Trophoblast cell (in vitro differentiated cells and primary cell): Measurements from ENCODE around the gene SCYGR4.
"Not testable (repeated sequence)": the region's sequence is repeated elsewhere in the genome, so short reads cannot be mapped to it uniquely, and the experiment has no call there.

Experiments
- DNase-seq, 2 donors: peaks; one replicate each; pipeline ENCODE4 v3.0.0-alpha.2; 2016
- H2AFZ ChIP-seq: 2 replicates; pipeline ENCODE4 v1.6.1; 2013; ENCODE audit warnings: low read length, moderate library complexity, mild to moderate bottlenecking; ENCODE audit not compliant: insufficient read depth, poor library complexity
- H2AK5ac ChIP-seq: 2 replicates; pipeline ENCODE4 v1.6.1; 2013; ENCODE audit warnings: mild to moderate bottlenecking, low read length
- H2BK120ac ChIP-seq: 2 replicates; pipeline ENCODE4 v1.6.1; 2013; ENCODE audit warnings: low read length, mild to moderate bottlenecking, moderate library complexity; ENCODE audit not compliant: insufficient read depth, poor library complexity
- H2BK12ac ChIP-seq: 2 replicates; pipeline ENCODE4 v1.6.1; 2013; ENCODE audit warnings: mild to moderate bottlenecking, low read length, moderate library complexity
- H2BK5ac ChIP-seq: 2 replicates; pipeline ENCODE4 v1.6.1; 2013; ENCODE audit warnings: low read length, low read depth, moderate library complexity, mild to moderate bottlenecking; ENCODE audit not compliant: poor library complexity
- H3K14ac ChIP-seq: 2 replicates; pipeline ENCODE4 v1.6.1; 2013; ENCODE audit warnings: mild to moderate bottlenecking, low read length
- H3K18ac ChIP-seq: 2 replicates; pipeline ENCODE4 v1.6.1; 2013; ENCODE audit warnings: mild to moderate bottlenecking, low read length
- H3K23ac ChIP-seq: 2 replicates; pipeline ENCODE4 v1.6.1; 2013; ENCODE audit warnings: low read length
- H3K27ac ChIP-seq: 2 replicates; pipeline ENCODE4 v1.5.1; 2013; ENCODE audit warnings: low read depth, mild to moderate bottlenecking, inconsistent platforms, low read length, moderate library complexity
- H3K27me3 ChIP-seq: 2 replicates; pipeline ENCODE4 v1.6.1; 2013; ENCODE audit warnings: inconsistent platforms, mild to moderate bottlenecking, low read length, moderate library complexity; ENCODE audit not compliant: insufficient read depth
- H3K36me3 ChIP-seq, 2 experiments: 1 replicate in 1 of 2; 2 replicates in 1 of 2; pipeline ENCODE4 v1.6.1; 2013; ENCODE audit warnings: low read length in 2 of 2, mild to moderate bottlenecking in 2 of 2, moderate library complexity in 1 of 2; ENCODE audit not compliant: insufficient read depth in 2 of 2, control insufficient read depth in 1 of 2
- H3K4ac ChIP-seq: 2 replicates; pipeline ENCODE4 v1.6.1; 2013; ENCODE audit warnings: low read depth, mild to moderate bottlenecking, low read length, moderate library complexity
- H3K4me1 ChIP-seq, 2 experiments: 1 replicate in 1 of 2; 2 replicates in 1 of 2; pipeline ENCODE4 v1.6.1; 2013; ENCODE audit warnings: low read length in 2 of 2, mild to moderate bottlenecking in 2 of 2, moderate library complexity in 1 of 2; ENCODE audit not compliant: insufficient read depth in 2 of 2, control insufficient read depth in 1 of 2
- H3K4me2 ChIP-seq: 2 replicates; pipeline ENCODE4 v1.6.1; 2013; ENCODE audit warnings: inconsistent platforms, mild to moderate bottlenecking, low read length, moderate library complexity
- H3K4me3 ChIP-seq: 2 replicates; pipeline ENCODE4 v1.5.1; 2013; ENCODE audit warnings: mild to moderate bottlenecking, low read depth, low read length, inconsistent platforms
- H3K79me1 ChIP-seq: one replicate; pipeline ENCODE4 v1.6.1; 2013; ENCODE audit warnings: low read length
- H3K79me2 ChIP-seq: 2 replicates; pipeline ENCODE4 v1.6.1; 2013; ENCODE audit warnings: low read length, mild to moderate bottlenecking; ENCODE audit not compliant: control insufficient read depth, insufficient read depth, poor library complexity
- H3K9ac ChIP-seq: 2 replicates; pipeline ENCODE4 v1.6.1; 2013; ENCODE audit warnings: mild to moderate bottlenecking, low read length
- H3K9me3 ChIP-seq: 2 replicates; pipeline ENCODE4 v1.6.1; 2013; ENCODE audit warnings: low read depth, mild to moderate bottlenecking, control low read depth, inconsistent platforms, low read length; ENCODE audit not compliant: insufficient read depth
- H4K12ac ChIP-seq: 2 replicates; pipeline ENCODE4 v1.6.1; 2013; ENCODE audit warnings: low read depth, mild to moderate bottlenecking, low read length, moderate library complexity
- H4K8ac ChIP-seq: 2 replicates; pipeline ENCODE4 v1.6.1; 2013; ENCODE audit warnings: low read depth, mild to moderate bottlenecking, low read length, moderate library complexity
- H4K91ac ChIP-seq: one replicate; pipeline ENCODE4 v1.6.1; 2013; ENCODE audit warnings: low read depth, mild to moderate bottlenecking, low read length, moderate library complexity
- WGBS: extraction: QIAGEN DNeasy Blood & Tissue Kit; methylation state at CpG from one replicate; pipeline ENCODE4 v1.1.7; 2013; ENCODE audit warnings: missing lambda C conversion rate; ENCODE audit not compliant: insufficient read length, insufficient coverage; ENCODE audit errors: extremely low coverage; 5-methylcytosine and 5-hydroxymethylcytosine counted together

Gene SCYGR4

DNA sequence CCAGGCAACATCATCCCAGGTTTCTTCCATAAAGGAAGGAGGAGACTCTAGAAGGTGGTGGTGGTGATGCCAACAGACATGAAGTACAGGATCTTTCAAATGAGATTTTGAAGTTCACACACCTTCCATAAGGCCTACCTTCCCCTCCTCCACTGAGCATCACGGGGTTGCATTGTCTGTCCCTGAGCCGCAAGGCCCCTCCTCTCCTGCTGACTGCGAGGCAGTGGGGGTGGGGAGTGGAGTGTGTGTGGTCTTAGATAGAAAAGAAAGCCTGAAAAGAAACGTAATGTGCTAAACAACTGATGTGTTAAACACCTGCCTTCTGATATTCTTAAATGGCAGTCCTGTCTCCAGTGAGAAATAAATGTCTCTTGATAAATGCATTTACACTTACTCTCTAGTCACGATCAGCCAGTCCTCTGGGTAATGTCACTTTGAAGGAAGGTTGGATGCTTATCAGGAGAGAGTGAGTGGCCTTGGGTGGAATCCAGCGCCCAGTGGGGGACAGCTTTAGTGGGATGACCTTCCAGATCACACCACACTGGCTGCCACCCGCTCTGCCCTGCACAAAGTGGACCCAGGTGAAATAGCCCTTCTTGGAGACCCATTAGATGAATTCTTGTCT, 43.8 kb downstream of the SCYGR4 start:
- Histone ChIP-seq H2BK5ac (no peak overlapping the region), H2BK120ac (no peak overlapping the region), H3K27me3 (no peaks in the 10 kb centered on the region), H3K9ac (no peak overlapping the region), H3K79me1 (no peaks in the 10 kb centered on the region), H2BK12ac (no peak overlapping the region), H4K12ac (no peak overlapping the region), H4K8ac (peak overlapping the region; percentile 22), H3K4me3 (no peak overlapping the region), H3K4me2 (no peak overlapping the region), H3K79me2 (no peaks in the 10 kb centered on the region), H3K14ac (no peak overlapping the region), H4K91ac (no peak overlapping the region), H2AFZ (no peak overlapping the region), H2AK5ac (no peak overlapping the region), H3K27ac (no peak overlapping the region), H3K4ac (no peak overlapping the region), H3K9me3 (no peaks in the 10 kb centered on the region), H3K36me3 (no peaks in the 10 kb centered on the region), H3K23ac (no peak overlapping the region), H3K18ac (no peak overlapping the region), H3K4me1 (peaks cover 6% of the 10 kb centered on the region in 2 experiments)
- DNase-seq = no peak
- WGBS = no CpG with 5 or more reads among the region's 7 CpGs

DNA sequence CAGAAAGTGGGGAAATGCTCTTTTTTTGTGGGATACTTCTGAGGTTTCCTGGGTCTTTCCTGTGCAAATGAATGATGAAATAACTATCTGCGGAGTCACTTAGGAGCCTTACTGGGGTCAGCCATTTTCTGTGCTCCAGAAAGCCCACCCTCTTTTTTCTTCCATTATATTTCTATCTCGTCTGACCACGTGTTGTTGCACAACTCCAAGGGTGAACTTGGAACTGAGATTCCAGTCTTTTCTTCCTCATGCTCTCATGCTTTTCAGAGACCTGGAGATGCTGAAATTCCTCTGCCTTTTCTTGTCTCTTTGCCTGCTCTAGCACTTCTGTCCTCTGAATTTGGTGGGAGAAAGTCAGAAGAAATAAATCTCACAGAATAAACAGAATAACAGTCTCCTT, 44.5 kb downstream of the SCYGR4 start:
- H3K18ac ChIP-seq = no peak overlapping the region
- no peak overlapping the region for H2AK5ac ChIP-seq
- H2BK12ac ChIP-seq = no peak overlapping the region
- no peak overlapping the region for H3K4me2 ChIP-seq
- H3K14ac ChIP-seq = no peak overlapping the region
- no peaks in the 10 kb centered on the region for H3K79me1 ChIP-seq
- H4K12ac ChIP-seq = no peak overlapping the region
- H3K4me1 ChIP-seq = peaks cover 6% of the 10 kb centered on the region in 2 experiments
- H3K9me3 ChIP-seq = no peaks in the 10 kb centered on the region
- no peak overlapping the region for H3K27ac ChIP-seq
- H4K91ac ChIP-seq = no peak overlapping the region
- H3K4ac ChIP-seq = no peak overlapping the region
- no peak overlapping the region for H2AFZ ChIP-seq
- no CpG with 5 or more reads among the region's 3 CpGs for WGBS
- H3K4me3 ChIP-seq = no peak overlapping the region
- H3K27me3 ChIP-seq = no peaks in the 10 kb centered on the region
- no peaks in the 10 kb centered on the region for H3K79me2 ChIP-seq
- H2BK120ac ChIP-seq = no peak overlapping the region
- no peak overlapping the region for H2BK5ac ChIP-seq
- no peak overlapping the region for H3K23ac ChIP-seq
- no peak overlapping the region for H3K9ac ChIP-seq
- DNase-seq = no peak
- no peak overlapping the region for H4K8ac ChIP-seq
- H3K36me3 ChIP-seq = no peaks in the 10 kb centered on the region

DNA sequence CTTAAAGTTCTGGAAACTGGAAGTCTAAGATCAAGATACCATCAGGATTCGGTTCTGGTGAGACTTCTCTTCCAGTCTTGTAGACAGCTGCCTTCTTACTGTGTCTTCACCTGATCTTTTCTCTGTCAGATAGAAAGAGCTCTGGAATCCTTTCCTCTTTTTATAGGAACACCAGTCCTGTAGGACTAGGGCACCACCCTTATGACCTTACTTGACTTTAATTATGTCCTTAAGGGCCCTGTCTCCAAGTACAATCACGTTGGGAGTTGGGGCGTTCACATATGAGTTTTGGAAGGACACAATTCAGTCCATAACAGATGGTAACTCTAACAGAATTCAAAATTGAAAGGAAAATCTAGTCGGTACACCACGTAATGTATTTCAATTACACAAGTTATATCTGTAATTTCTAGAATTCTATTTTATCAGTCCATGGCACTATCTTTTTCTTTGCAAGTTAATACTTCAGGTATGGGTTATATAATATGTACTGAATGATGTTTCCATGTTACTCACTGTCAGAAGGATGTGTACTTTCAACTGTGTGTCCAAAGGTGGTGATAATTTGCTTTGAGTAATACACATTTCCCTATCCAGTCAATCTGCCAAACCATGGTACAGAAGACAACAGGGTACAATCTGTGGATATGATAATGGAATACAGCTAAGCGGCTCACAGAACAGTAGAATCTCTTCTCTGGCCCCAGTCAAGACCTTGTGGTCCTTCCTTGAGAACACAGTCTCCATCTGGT, 48.1 kb downstream of the SCYGR4 start:
- no peak overlapping the region for H3K9ac ChIP-seq
- no peak overlapping the region for H2BK12ac ChIP-seq
- no peaks in the 10 kb centered on the region for H3K27me3 ChIP-seq
- H3K4me2 ChIP-seq = no peak overlapping the region
- H3K79me2 ChIP-seq = no peaks in the 10 kb centered on the region
- H3K36me3 ChIP-seq = no peaks in the 10 kb centered on the region
- H3K4ac ChIP-seq = no peak overlapping the region
- H3K23ac ChIP-seq = no peak overlapping the region
- H4K8ac ChIP-seq = no peak overlapping the region
- H2AFZ ChIP-seq = no peak overlapping the region
- DNase-seq = no peak
- no peak overlapping the region for H3K27ac ChIP-seq
- no peak overlapping the region for H3K14ac ChIP-seq
- no peak overlapping the region for H4K91ac ChIP-seq
- peaks cover 6% of the 10 kb centered on the region in 2 experiments for H3K4me1 ChIP-seq
- WGBS = no CpG with 5 or more reads among the region's 6 CpGs
- no peak overlapping the region for H2BK5ac ChIP-seq
- no peak overlapping the region for H4K12ac ChIP-seq
- no peak overlapping the region for H3K4me3 ChIP-seq
- H3K9me3 ChIP-seq = no peaks in the 10 kb centered on the region
- no peak overlapping the region for H3K18ac ChIP-seq
- H2AK5ac ChIP-seq = no peak overlapping the region
- H3K79me1 ChIP-seq = no peaks in the 10 kb centered on the region
- H2BK120ac ChIP-seq = no peak overlapping the region

DNA sequence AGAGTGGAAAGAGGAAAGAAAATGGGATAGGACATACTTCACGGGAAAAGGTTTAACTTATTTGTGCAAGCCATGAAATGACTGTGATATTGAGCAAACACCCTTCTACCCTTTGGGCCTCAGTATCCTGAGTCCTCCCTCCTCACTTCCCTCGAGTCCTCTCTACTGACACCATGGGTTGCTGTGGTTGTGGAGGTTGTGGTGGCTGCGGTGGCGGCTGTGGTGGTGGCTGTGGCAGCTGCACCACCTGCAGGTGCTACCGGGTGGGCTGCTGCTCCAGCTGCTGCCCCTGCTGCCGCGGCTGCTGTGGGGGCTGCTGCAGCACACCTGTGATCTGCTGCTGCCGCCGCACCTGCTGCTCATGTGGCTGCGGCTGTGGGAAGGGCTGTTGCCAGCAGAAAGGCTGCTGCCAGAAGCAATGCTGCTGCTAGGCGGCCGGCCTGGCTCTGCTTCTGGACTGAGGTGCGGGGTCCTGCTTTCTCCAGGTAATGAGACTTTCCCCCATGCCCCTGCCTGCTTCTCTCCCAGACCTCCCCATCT, 49.4 kb downstream of the SCYGR4 start, which contains the start of gene SCYGR5:
Gene SCYGR5, plus strand, starts transcription at position 174 of the 540 bp plus-strand sequence. Its CDS starts 0 bp downstream, at position 174.
- not testable (repeated sequence) for H3K18ac ChIP-seq, H2BK5ac ChIP-seq, H4K8ac ChIP-seq, H3K14ac ChIP-seq, H3K23ac ChIP-seq, H3K79me2 ChIP-seq, H3K4me3 ChIP-seq, H2BK120ac ChIP-seq, DNase-seq, H3K27me3 ChIP-seq, H3K79me1 ChIP-seq, H3K9me3 ChIP-seq, H3K36me3 ChIP-seq, H2AK5ac ChIP-seq, H3K27ac ChIP-seq, H4K12ac ChIP-seq, H3K4me1 ChIP-seq, H2AFZ ChIP-seq, H3K9ac ChIP-seq, H3K4me2 ChIP-seq, H4K91ac ChIP-seq, H3K4ac ChIP-seq, H2BK12ac ChIP-seq
- no CpG with 5 or more reads among the region's 13 CpGs for WGBS
